ENCODE measurements around the gene TMEM81.

TMEM81 gene

DNA sequence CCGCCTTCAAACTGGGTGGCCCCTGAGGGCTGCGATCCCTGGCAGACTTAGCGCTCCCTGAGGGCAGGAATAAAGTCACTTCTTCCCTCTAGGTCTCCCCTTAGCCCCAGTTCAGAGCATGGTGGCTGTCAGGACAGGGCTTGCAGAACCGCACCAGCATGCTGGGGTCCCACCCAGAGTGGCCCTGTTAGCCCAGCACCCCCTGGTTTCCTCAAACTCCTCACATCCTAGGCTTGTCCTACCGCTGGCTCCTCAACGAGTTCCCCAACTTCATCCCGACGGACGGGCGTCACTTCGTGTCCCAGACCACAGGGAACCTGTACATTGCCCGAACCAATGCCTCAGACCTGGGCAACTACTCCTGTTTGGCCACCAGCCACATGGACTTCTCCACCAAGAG, 25.4 kb downstream of the TMEM81 start:
- no peak for DNase-seq

DNA sequence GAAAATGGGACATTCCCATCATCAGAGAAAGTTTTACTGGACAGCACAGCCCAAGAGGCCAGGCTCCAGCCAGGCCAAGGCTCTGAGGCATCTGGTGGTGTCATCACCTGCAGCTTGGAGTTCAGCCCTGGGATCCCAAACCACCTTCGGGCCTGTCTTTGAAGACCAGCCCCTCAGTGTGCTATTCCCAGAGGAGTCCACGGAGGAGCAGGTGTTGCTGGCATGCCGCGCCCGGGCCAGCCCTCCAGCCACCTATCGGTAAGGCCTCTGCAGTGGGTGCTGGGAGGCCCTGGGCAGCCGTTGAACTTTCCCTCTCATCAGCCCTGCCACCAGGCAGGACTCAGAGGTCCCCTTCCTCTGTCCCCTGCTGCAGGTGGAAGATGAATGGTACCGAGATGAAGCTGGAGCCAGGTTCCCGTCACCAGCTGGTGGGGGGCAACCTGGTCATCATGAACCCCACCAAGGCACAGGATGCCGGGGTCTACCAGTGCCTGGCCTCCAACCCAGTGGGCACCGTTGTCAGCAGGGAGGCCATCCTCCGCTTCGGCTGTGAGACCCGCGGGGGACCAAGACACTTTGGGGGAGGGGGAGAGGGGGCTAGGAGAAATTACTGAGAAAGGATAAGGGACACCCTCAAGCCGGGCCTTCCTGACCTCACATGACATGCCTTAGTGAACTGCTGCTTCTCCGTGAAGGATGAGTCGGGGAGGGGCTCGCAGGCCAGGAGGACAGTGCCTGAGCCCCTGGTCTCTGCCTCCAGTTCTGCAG, 26.3 kb downstream of the TMEM81 start:
- no peak for DNase-seq

- no peak for DNase-seq
These were observed 27.2 kb downstream of the TMEM81 start for GRCh38 chr1:205056956-205057568.

GRCh38 chr1:205056188-205056611, 28.1 kb downstream of the TMEM81 start:
- DNase-seq = no peak

DNA sequence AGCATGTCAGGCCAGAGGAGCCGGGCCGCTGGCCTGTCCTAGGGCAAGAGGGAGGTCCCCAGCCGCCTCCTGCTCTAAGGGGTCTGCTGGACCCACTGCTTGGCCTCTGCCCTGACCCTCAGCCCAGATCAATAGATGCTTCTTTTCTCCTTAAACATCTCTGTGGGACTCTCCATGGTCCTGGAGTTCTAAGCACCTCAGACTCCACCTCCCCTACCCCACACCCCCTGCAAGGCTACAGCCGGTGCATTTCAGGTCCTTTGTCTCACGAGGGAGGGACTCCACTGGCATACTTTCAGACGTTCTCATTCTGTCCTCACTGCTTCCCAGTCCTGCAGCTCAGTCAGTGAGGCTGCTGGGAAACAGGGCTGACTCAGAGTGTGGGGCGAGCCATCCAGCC, 30.2 kb downstream of the TMEM81 start:
- DNase-seq = no peak

GRCh38 chr1:205053296-205053695, 31.0 kb downstream of the TMEM81 start:
- DNase-seq = no peak

DNA sequence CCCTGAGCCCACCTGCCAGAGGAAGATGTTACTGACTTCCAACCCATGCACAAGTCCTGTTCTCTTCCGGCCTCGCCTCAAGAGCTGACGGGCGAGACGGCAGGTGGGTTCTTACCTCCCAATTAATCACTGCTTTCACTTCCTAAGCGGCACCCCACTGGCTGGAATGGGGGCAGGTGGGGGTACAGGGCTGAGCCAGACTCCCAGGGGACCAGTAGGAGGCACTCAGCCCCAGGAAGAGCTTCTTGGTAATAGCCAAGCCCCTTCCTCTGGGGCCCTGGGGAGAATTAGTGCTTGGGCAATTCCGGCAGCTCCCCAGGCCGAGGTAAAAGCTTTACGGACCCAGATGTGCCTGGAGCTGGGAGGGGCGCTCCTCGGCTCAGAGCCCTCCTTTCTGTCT, 31.6 kb downstream of the TMEM81 start:
- DNase-seq = no peak

DNA sequence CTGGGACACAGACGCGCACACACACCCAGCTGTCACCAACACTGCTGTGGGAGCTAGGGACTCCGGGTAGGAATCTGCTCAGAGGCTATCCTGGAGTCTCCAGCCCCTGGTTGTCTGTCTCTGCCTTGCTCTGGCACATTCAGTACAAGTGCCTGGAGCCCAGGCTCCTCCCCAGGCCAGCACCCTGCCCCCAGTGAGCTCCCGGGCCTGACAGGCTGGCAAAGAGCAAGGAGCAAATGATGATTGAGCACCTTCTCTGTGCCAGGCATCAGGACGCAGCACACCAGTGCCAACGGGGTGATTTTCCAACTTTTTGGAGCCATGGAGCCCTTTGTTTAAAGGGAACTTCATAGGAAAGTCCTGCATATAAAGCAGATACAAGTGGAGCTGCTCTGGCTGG, 34.8 kb downstream of the TMEM81 start:
- DNase-seq = no peak

DNA sequence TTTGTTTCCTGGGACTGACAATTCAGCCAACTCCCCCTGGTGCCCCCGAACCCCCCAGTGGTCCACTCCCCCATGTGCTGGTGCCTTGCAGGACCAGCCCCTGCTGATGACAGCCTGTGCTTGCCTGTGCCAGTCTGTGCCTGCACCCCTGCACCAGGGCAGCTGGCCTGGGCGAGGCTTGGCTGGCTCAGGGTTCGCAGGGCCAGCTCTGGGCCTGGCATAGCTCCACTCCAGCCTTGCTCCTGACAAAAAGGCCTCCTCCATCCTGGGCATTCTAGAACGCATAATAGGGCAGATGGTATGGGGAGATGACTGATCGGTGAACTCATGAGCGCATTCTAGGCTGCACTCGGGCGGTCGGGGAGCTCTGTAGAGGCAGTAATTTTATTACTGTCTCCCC, 35.9 kb downstream of the TMEM81 start:
- no peak for DNase-seq

- DNase-seq = no peak
These were observed 36.5 kb downstream of the TMEM81 start for GRCh38 chr1:205047764-205048231.

DNA sequence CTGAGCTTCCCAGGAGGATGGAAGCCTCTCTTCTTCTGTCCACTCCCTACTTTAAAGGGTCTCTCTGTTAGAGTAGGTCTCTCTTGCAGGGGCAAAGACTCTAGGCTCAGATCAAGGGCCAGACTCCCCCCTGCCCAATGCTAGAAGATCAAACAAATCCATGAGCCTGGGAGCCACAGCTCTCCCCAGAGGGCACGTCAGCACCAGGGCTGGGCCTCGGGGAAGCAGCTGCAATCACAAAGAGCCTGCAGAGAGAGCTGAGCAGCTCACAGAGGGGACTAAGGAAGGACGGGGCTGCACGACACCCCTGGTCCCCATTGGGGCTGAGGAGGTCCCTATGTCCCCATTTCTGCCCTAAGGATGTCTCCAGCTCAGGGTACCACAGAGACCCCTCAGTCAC, 37.4 kb downstream of the TMEM81 start:
- no peak for DNase-seq

- no peak for DNase-seq
These were observed 39.1 kb downstream of the TMEM81 start for GRCh38 chr1:205045146-205045545.

DNA sequence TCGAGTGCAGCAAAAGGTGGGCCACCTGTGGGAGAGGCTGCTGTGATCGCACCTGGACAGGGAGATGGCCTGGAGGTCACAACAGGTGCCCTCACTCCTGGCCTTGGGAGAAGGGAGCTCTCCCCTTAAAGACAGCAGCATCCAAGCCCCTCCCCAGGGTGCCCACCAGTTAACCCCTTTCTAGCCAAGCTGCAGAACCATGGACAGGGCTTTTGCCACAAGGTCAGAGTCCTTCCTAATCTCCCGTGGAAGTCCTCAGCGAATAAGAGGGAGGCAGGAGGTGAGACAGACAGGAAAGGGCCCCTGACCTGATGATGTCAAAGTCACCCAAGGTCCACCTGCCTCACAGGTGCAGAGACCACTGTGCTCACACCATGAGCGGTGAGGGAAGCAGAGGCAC, 39.5 kb downstream of the TMEM81 start:
- no peak for DNase-seq

- no peak for DNase-seq
These were observed 40.4 kb downstream of the TMEM81 start for GRCh38 chr1:205043866-205044265.

DNA sequence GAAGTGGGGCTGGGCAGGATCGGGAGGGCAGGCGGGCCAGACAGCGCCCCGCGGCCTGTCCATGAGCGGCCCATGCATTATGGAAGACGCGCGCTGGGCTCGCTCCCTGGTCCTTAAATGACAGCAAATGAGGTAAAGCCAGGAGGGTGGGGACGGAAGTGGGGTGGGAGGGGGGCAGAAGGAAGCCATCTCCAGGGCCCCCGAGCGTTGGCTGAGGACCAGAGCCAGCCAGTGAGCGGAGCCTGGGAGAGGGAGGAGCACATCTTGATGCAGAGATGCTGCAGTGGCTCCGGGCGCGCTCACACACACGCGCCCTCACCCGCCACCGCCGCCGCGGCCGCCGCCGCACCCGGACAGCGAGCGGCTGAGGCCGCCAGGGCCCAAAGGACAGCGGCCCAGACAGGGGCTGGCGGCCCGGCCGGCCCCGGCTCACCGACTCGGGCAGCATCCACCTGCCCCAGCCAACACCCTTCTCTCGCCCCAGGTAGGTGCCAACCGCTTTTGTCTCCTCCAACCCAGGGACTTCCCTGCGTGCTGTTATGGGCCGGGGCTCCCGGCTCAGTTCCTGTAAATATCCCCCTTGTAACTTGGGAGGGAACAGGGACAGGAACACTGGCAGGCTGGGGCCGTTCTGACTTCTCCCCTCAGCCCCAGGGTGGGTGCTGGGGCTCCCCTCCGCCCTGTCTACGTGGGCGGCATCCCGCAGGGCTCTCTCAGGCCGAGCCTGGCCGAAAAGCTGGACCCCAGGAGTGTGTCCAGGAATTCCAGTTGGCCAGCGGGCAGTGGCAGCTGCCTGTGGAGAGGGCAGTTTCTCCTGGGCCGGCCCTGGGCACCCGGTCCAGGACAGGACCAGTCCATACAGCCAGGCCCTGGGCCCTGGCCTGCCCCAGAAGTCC, 41.1 kb downstream of the TMEM81 start, which contains the start of gene CNTN2:
Gene CNTN2 (plus strand): TSS at position 302 of the 896 bp plus-strand sequence. CDS start 9,974 bp downstream, outside the sequence.
- DNase-seq = no peak

- no peak for DNase-seq
These were observed 42.0 kb downstream of the TMEM81 start for GRCh38 chr1:205041998-205042910.

DNA sequence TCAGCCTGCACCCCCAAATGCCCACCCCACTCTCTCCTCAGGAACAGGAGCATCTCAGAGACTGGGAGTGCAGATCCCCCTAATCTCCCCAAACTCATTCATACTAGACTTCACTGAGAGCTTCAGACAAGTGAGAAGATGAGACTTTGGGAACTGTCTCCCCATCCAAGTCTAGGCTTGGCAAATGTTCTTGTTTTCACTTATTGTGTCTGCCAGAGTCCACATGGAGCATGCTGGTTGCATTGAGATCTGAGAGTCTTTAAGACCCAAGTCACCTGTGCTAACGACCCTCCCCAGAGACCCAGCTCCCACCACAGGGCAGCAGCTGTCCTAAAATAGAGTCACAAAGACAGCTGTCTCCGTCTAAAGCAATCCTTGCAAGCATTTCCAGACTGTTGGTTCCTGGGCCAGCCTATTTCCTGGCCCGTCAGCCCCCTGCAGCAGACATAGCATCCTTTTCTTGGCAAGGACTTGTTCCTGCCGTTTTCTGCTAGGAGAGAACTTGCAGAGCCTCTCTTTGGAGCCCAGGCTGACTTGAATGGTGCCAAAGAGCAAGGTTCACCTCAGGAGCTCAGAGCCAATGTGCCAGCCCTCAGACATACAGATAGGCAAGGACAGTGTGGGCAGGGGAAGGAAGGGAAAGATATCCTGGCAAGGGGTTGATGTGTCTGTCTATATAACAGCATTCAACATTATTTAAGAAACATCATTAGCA, 43.1 kb downstream of the TMEM81 start:
- DNase-seq = no peak

- DNase-seq = no peak
These were observed 46.0 kb downstream of the TMEM81 start for GRCh38 chr1:205038132-205038786.

DNA sequence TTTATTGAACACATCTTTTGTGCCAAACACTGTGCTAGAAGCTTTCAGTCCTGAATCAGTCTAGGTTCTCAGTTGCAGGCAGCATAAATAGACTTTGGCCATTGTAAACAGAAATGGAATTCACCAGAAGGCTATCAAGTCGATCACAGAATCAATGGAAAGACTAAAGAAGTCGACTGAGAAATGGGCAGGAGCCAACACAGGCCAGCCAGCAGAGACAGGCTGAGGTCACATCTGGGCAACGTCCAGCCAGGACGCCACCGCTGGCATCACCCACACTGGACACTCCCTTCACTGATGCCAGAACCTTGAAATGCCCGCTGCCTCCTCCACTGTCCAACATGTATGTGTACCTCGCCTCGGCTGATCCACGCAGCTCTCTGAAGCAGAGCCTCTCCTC, 46.7 kb downstream of the TMEM81 start:
- DNase-seq = no peak

Measured in inflammatory macrophage treated with lipopolysaccharide for 4 hours (primary cell).